ENCODE results near the gene UNC5C. TPM values are rescaled to one million over a fixed set of nuclear protein-coding genes. Genes with fewer than 3 reads are reported as not detected.

The UNC5C gene
- polyA plus RNA-seq, 1 donor, result 4.1 TPM

- H3K36me3 ChIP-seq (ENCODE audit: control insufficient read depth, insufficient read depth, low read length), result no peaks in the 10 kb centered on the region
- DNase-seq, result no peak
- H3K27me3 ChIP-seq (ENCODE audit: control insufficient read depth, insufficient read depth, low read length), result no peaks in the 10 kb centered on the region
- no peaks in the 10 kb centered on the region for H3K9me3 ChIP-seq (ENCODE audit: control insufficient read depth, low read depth, low read length)
- WGBS (ENCODE audit: insufficient coverage, low lambda C conversion rate), result 90% methylated on average over 3 of the region's 5 CpGs
- H3K27ac ChIP-seq (ENCODE audit: low read length), result no peak overlapping the region
- no peaks in the 10 kb centered on the region for H3K4me1 ChIP-seq (ENCODE audit: control insufficient read depth, insufficient read depth, low read length)
- H3K4me3 ChIP-seq (ENCODE audit: low read length), result no peak overlapping the region
Measured at GRCh38 chr4:95507561-95507960, 41.2 kb downstream of the UNC5C start.

GRCh38 chr4:95507147-95507546 is 41.6 kb downstream of the UNC5C start:
- no peaks in the 10 kb centered on the region for H3K4me1 ChIP-seq (ENCODE audit: control insufficient read depth, insufficient read depth, low read length)

GRCh38 chr4:95506264-95506663 is 42.5 kb downstream of the UNC5C start:
- no peaks in the 10 kb centered on the region for H3K27me3 ChIP-seq (ENCODE audit: control insufficient read depth, insufficient read depth, low read length)
- H3K4me1 ChIP-seq (ENCODE audit: control insufficient read depth, insufficient read depth, low read length), result no peaks in the 10 kb centered on the region
- 94% methylated on average over 3 of the region's 4 CpGs for WGBS (ENCODE audit: insufficient coverage, low lambda C conversion rate)
- no peaks in the 10 kb centered on the region for H3K36me3 ChIP-seq (ENCODE audit: control insufficient read depth, insufficient read depth, low read length)
- H3K27ac ChIP-seq (ENCODE audit: low read length), result no peak overlapping the region
- no peak overlapping the region for H3K4me3 ChIP-seq (ENCODE audit: low read length)
- no peaks in the 10 kb centered on the region for H3K9me3 ChIP-seq (ENCODE audit: control insufficient read depth, low read depth, low read length)
- DNase-seq, result no peak

More at GRCh38 chr4:95507147-95507546, 41.6 kb downstream of the UNC5C start:
- no peak overlapping the region for H3K4me3 ChIP-seq (ENCODE audit: low read length)
- 100% methylated on average over 1 of the region's 1 CpG for WGBS (ENCODE audit: insufficient coverage, low lambda C conversion rate)
- H3K9me3 ChIP-seq (ENCODE audit: control insufficient read depth, low read depth, low read length), result no peaks in the 10 kb centered on the region
- no peak for DNase-seq
- H3K27me3 ChIP-seq (ENCODE audit: control insufficient read depth, insufficient read depth, low read length), result no peaks in the 10 kb centered on the region
- H3K36me3 ChIP-seq (ENCODE audit: control insufficient read depth, insufficient read depth, low read length), result no peaks in the 10 kb centered on the region
- H3K27ac ChIP-seq (ENCODE audit: low read length), result no peak overlapping the region

GRCh38 chr4:95505799-95506198 is 43.0 kb downstream of the UNC5C start:
- Histone ChIP-seq H3K4me1 (ENCODE audit: control insufficient read depth, insufficient read depth, low read length) (no peaks in the 10 kb centered on the region), H3K27me3 (ENCODE audit: control insufficient read depth, insufficient read depth, low read length) (no peaks in the 10 kb centered on the region), H3K27ac (ENCODE audit: low read length) (no peak overlapping the region), H3K36me3 (ENCODE audit: control insufficient read depth, insufficient read depth, low read length) (no peaks in the 10 kb centered on the region), H3K4me3 (ENCODE audit: low read length) (no peak overlapping the region), H3K9me3 (ENCODE audit: control insufficient read depth, low read depth, low read length) (no peaks in the 10 kb centered on the region)
- no peak for DNase-seq

GRCh38 chr4:95505151-95505550 is 43.6 kb downstream of the UNC5C start:
- Histone ChIP-seq H3K4me3 (ENCODE audit: low read length) (no peak overlapping the region), H3K4me1 (ENCODE audit: control insufficient read depth, insufficient read depth, low read length) (no peaks in the 10 kb centered on the region), H3K9me3 (ENCODE audit: control insufficient read depth, low read depth, low read length) (no peaks in the 10 kb centered on the region), H3K36me3 (ENCODE audit: control insufficient read depth, insufficient read depth, low read length) (no peaks in the 10 kb centered on the region), H3K27ac (ENCODE audit: low read length) (no peak overlapping the region), H3K27me3 (ENCODE audit: control insufficient read depth, insufficient read depth, low read length) (no peaks in the 10 kb centered on the region)
- no peak for DNase-seq
- no CpG with 5 or more reads among the region's 2 CpGs for WGBS (ENCODE audit: insufficient coverage, low lambda C conversion rate)

GRCh38 chr4:95504501-95504900 is 44.3 kb downstream of the UNC5C start:
- WGBS (ENCODE audit: insufficient coverage, low lambda C conversion rate), result 85% methylated on average over 3 of the region's 3 CpGs
- Histone ChIP-seq H3K27me3 (ENCODE audit: control insufficient read depth, insufficient read depth, low read length) (no peaks in the 10 kb centered on the region), H3K27ac (ENCODE audit: low read length) (no peak overlapping the region), H3K9me3 (ENCODE audit: control insufficient read depth, low read depth, low read length) (no peaks in the 10 kb centered on the region), H3K4me1 (ENCODE audit: control insufficient read depth, insufficient read depth, low read length) (no peaks in the 10 kb centered on the region), H3K36me3 (ENCODE audit: control insufficient read depth, insufficient read depth, low read length) (no peaks in the 10 kb centered on the region), H3K4me3 (ENCODE audit: low read length) (no peak overlapping the region)
- DNase-seq, result no peak

- no peaks in the 10 kb centered on the region for H3K4me1 ChIP-seq (ENCODE audit: control insufficient read depth, insufficient read depth, low read length)
- H3K4me3 ChIP-seq (ENCODE audit: low read length), result no peak overlapping the region
- no peak for DNase-seq
- no peaks in the 10 kb centered on the region for H3K27me3 ChIP-seq (ENCODE audit: control insufficient read depth, insufficient read depth, low read length)
- H3K36me3 ChIP-seq (ENCODE audit: control insufficient read depth, insufficient read depth, low read length), result no peaks in the 10 kb centered on the region
- no peaks in the 10 kb centered on the region for H3K9me3 ChIP-seq (ENCODE audit: control insufficient read depth, low read depth, low read length)
- no CpG with 5 or more reads among the region's 1 CpG for WGBS (ENCODE audit: insufficient coverage, low lambda C conversion rate)
- no peak overlapping the region for H3K27ac ChIP-seq (ENCODE audit: low read length)
Measured at GRCh38 chr4:95500361-95500760, 48.4 kb downstream of the UNC5C start.

GRCh38 chr4:95499291-95499696 is 49.5 kb downstream of the UNC5C start:
- Histone ChIP-seq H3K27me3 (ENCODE audit: control insufficient read depth, insufficient read depth, low read length) (no peaks in the 10 kb centered on the region), H3K4me3 (ENCODE audit: low read length) (no peak overlapping the region), H3K36me3 (ENCODE audit: control insufficient read depth, insufficient read depth, low read length) (no peaks in the 10 kb centered on the region), H3K27ac (ENCODE audit: low read length) (no peak overlapping the region), H3K4me1 (ENCODE audit: control insufficient read depth, insufficient read depth, low read length) (no peaks in the 10 kb centered on the region), H3K9me3 (ENCODE audit: control insufficient read depth, low read depth, low read length) (no peaks in the 10 kb centered on the region)
- WGBS (ENCODE audit: insufficient coverage, low lambda C conversion rate), result 40% methylated on average over 1 of the region's 2 CpGs
- DNase-seq, result no peak

GRCh38 chr4:95494186-95494585 is 54.6 kb downstream of the UNC5C start:
- H3K36me3 ChIP-seq (ENCODE audit: control insufficient read depth, insufficient read depth, low read length), result no peaks in the 10 kb centered on the region
- H3K4me1 ChIP-seq (ENCODE audit: control insufficient read depth, insufficient read depth, low read length), result no peaks in the 10 kb centered on the region
- no peaks in the 10 kb centered on the region for H3K27me3 ChIP-seq (ENCODE audit: control insufficient read depth, insufficient read depth, low read length)
- H3K9me3 ChIP-seq (ENCODE audit: control insufficient read depth, low read depth, low read length), result no peaks in the 10 kb centered on the region
- H3K4me3 ChIP-seq (ENCODE audit: low read length), result no peak overlapping the region
- DNase-seq, result no peak
- H3K27ac ChIP-seq (ENCODE audit: low read length), result no peak overlapping the region

GRCh38 chr4:95478679-95479078 is 70.1 kb downstream of the UNC5C start:
- Histone ChIP-seq H3K36me3 (ENCODE audit: control insufficient read depth, insufficient read depth, low read length) (no peaks in the 10 kb centered on the region), H3K27me3 (ENCODE audit: control insufficient read depth, insufficient read depth, low read length) (no peaks in the 10 kb centered on the region), H3K9me3 (ENCODE audit: control insufficient read depth, low read depth, low read length) (no peaks in the 10 kb centered on the region)

GRCh38 chr4:95476121-95476520 is 72.7 kb downstream of the UNC5C start:
- H3K27me3 ChIP-seq (ENCODE audit: control insufficient read depth, insufficient read depth, low read length), result no peaks in the 10 kb centered on the region
- no peaks in the 10 kb centered on the region for H3K4me1 ChIP-seq (ENCODE audit: control insufficient read depth, insufficient read depth, low read length)
- WGBS (ENCODE audit: insufficient coverage, low lambda C conversion rate), result no CpG with 5 or more reads among the region's 1 CpG
- H3K27ac ChIP-seq (ENCODE audit: low read length), result no peak overlapping the region
- H3K36me3 ChIP-seq (ENCODE audit: control insufficient read depth, insufficient read depth, low read length), result no peaks in the 10 kb centered on the region
- no peak for DNase-seq
- no peak overlapping the region for H3K4me3 ChIP-seq (ENCODE audit: low read length)
- no peaks in the 10 kb centered on the region for H3K9me3 ChIP-seq (ENCODE audit: control insufficient read depth, low read depth, low read length)

More at GRCh38 chr4:95478679-95479078, 70.1 kb downstream of the UNC5C start:
- H3K4me1 ChIP-seq (ENCODE audit: control insufficient read depth, insufficient read depth, low read length), result no peaks in the 10 kb centered on the region
- H3K4me3 ChIP-seq (ENCODE audit: low read length), result no peak overlapping the region
- H3K27ac ChIP-seq (ENCODE audit: low read length), result no peak overlapping the region
- no peak for DNase-seq
- no CpG with 5 or more reads among the region's 6 CpGs for WGBS (ENCODE audit: insufficient coverage, low lambda C conversion rate)

All from large intestine (tissue), 3 donors.